Neural crest cell (in vitro differentiated cells): Measurements from ENCODE around the gene ZFP1. TPM values are rescaled to one million over a fixed set of nuclear protein-coding genes. Genes with fewer than 3 reads are reported as not detected.

ENCODE experiments used
- DNase-seq: peaks from one replicate; pipeline ENCODE4 v3.0.0; 2021; ENCODE audit warnings: low read depth, mixed read lengths, low spot score
- H3K27ac Mint-ChIP-seq: one replicate; pipeline ENCODE4 v1.8.0; 2021; ENCODE audit warnings: mild to moderate bottlenecking, mixed read lengths; ENCODE audit not compliant: unreplicated experiment
- H3K27me3 Mint-ChIP-seq: 2 replicates; pipeline ENCODE4 v1.8.0; 2021; ENCODE audit warnings: low read depth, mild to moderate bottlenecking, mixed read lengths
- H3K36me3 Mint-ChIP-seq: 2 replicates; pipeline ENCODE4 v1.8.0; 2021; ENCODE audit warnings: low read depth, mild to moderate bottlenecking, mixed read lengths
- H3K4me1 Mint-ChIP-seq: 2 replicates; pipeline ENCODE4 v1.8.0; 2021; ENCODE audit warnings: mixed read lengths
- H3K4me3 Mint-ChIP-seq: one replicate; pipeline ENCODE4 v1.8.0; 2021; ENCODE audit warnings: mild to moderate bottlenecking, mixed read lengths
- H3K9me3 Mint-ChIP-seq: 2 replicates; pipeline ENCODE4 v1.8.0; 2021; ENCODE audit warnings: mixed read lengths
- total RNA-seq: library from RNA; stranded (reverse); gene quantifications from 2 replicates; pipeline ENCODE4 v1.2.1, GENCODE V29; 2021
- TF ChIP-seq, protein P1 (sequence below): fragments of 200-600 bp; sonication (generic); conservative IDR thresholded peaks from 2 replicates; pipeline ENCODE4 v1.5.0; 2021; ENCODE audit warnings: antibody characterized with exemption, mild to moderate bottlenecking

Gene ZFP1
- total RNA-seq, 1 donor from 2014 or later = 22.9 TPM

DNA sequence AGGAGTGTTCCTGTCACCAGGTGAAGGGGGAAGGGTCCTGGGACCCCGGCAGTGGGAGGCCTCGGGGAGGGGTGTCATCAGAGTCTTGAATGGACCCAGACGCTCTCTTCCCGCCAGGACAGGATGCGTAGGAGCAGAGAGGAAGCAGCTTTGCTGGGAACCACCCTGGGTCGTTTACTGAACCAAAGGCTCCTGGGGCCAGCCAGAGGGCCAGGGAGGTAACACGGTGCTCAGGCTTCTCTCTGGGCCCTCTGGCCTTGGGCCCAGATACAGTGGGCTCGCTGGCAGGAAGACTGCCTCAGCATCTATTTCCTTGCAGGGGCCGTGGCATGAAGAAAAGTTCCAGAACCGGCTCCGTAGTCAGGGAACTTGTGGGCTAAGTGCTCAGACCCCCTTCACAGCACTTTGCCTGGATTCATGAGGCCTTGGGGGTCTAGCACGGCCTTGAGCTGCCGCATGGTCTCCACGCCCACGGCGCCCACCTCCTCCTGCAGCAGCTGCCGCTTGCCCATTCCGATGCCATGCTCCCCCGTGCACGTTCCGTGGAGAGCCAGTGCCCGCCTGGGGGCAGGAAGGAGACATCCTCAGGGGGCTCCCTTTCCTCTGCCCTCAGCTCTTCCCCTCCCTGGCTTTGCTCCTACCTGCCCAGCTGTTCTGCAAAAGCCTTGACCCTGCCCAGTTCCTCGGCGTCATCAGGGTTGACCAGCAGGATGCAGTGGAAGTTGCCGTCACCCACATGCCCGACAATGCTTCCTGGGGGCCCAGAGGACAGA lies 36.2 kb upstream of the ZFP1 start:
- no peak for DNase-seq
- Mint-ChIP-seq H3K4me3 (peak overlapping the region; percentile 56), H3K36me3 (no peaks in the 10 kb centered on the region), H3K27me3 (peaks cover 2% of the 10 kb centered on the region), H3K9me3 (peaks cover 3% of the 10 kb centered on the region), H3K27ac (peak overlapping the region; percentile 84), H3K4me1 (peaks cover 30% of the 10 kb centered on the region)
- TF ChIP-seq, protein P1, sequence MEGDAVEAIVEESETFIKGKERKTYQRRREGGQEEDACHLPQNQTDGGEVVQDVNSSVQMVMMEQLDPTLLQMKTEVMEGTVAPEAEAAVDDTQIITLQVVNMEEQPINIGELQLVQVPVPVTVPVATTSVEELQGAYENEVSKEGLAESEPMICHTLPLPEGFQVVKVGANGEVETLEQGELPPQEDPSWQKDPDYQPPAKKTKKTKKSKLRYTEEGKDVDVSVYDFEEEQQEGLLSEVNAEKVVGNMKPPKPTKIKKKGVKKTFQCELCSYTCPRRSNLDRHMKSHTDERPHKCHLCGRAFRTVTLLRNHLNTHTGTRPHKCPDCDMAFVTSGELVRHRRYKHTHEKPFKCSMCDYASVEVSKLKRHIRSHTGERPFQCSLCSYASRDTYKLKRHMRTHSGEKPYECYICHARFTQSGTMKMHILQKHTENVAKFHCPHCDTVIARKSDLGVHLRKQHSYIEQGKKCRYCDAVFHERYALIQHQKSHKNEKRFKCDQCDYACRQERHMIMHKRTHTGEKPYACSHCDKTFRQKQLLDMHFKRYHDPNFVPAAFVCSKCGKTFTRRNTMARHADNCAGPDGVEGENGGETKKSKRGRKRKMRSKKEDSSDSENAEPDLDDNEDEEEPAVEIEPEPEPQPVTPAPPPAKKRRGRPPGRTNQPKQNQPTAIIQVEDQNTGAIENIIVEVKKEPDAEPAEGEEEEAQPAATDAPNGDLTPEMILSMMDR = no peak

DNA sequence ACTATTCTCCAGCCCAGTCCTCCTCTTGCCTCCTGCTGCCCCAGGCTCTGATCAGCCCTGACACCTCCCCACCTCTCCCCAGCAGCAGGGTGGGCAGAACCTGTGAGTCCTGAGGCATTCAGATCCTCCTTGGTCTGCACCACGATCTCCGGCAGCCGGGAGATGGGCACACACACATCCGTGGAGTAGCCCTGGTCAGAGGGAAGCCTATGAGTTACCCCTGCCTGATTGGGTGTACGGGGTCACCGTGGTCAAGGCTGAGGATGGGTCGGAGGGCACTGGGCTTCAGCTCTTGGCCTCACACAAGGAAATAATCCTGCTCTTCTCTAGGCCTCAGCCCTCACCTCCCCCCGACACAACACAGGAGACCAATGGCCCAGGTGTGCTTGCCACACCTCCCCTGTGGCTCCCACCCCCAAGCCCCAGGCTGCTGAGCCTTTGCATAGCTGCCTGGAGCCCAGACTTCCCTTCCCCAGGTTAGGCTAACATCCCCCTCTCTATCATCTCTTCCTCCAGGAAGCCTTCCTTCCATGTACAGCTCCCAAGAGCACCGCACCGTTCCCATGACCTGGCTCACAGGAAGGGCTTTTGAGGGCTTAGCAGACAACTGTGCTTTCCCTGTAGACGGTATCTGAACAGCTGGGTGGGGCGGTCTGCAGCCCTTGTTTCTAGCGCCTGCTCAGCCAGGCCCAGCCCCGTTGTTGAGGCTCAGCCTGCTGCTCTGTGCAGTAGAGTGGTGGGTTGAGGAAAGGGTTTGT lies 35.4 kb upstream of the ZFP1 start:
- TF ChIP-seq, protein P1 = no peak
- H3K4me1 Mint-ChIP-seq = peaks cover 30% of the 10 kb centered on the region
- no peak for DNase-seq
- peaks cover 3% of the 10 kb centered on the region for H3K9me3 Mint-ChIP-seq
- peaks cover 2% of the 10 kb centered on the region for H3K27me3 Mint-ChIP-seq
- no peaks in the 10 kb centered on the region for H3K36me3 Mint-ChIP-seq
- H3K4me3 Mint-ChIP-seq = peak overlapping the region; percentile 15
- peak overlapping the region; percentile 84 for H3K27ac Mint-ChIP-seq

DNA sequence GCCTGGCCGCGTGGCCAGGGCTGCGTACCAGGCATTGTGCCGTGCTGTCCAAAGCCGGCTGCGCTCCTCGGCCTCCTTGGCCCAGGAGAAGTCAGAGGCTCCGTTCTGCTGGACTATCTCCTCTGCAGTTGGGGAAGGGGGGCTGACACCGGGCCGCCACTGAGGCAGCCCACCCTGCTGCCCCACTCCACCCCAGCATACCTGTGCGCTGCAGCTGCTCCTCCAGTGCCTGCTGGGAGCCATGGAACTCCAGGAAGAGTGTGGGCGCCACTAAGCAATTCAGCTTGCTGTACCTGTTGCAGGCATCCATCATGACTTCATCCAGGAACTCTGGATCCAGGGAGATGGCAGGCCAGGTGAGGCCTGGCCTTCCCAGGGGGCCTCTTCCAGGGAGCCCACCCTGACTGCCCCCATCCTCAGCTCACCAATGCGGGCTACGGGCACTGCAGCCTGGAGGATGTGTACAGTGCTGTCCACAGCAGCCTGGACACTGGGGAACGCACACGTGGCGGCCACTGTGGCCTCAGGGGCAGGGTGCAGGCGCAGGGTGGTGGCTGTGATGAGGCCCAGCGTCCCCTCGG lies 34.7 kb upstream of the ZFP1 start:
- peaks cover 30% of the 10 kb centered on the region for H3K4me1 Mint-ChIP-seq
- H3K9me3 Mint-ChIP-seq = peaks cover 3% of the 10 kb centered on the region
- DNase-seq = no peak
- H3K27ac Mint-ChIP-seq = peak overlapping the region; percentile 57
- H3K36me3 Mint-ChIP-seq = no peaks in the 10 kb centered on the region
- TF ChIP-seq, protein P1 = no peak
- H3K4me3 Mint-ChIP-seq = no peak overlapping the region
- H3K27me3 Mint-ChIP-seq = peaks cover 2% of the 10 kb centered on the region

DNA sequence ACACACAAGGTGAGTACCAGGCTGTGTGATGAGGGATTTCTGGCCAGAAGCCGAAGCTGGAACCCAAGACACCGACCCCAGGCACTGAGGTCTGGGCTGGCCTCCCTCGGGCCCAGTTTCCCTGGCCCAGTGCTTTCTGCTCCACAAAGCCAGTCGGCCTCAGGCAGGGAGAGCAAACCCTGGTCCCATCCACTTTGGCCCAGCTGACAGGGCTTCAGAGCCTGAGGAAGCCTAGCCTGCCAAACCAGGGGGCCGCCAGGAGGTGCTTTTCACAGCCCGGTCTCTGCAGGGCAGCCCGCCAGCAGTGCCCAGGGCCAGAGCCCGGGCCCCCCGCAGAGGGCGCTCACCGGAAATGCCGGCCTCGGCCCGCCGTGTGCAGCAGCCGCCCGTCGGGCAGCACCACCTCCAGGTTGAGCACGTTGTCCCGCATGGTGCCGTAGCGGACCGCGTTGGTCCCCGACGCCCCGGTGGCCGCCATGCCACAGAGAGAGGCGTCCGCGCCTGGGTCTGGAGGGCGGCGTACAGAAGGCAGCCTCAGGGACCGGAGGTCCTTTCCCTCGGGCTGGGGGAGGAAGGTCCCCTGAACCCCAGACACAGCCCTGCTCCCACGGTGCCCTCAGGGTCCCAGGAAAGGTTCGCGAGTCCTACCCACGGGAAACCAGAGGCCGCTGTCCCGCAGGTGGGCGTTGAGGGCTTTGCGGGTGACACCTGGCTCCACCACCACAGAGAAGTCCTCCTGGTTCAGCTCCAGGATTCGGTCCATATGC lies 34.0 kb upstream of the ZFP1 start:
- Mint-ChIP-seq H3K9me3 (peaks cover 3% of the 10 kb centered on the region), H3K27me3 (peaks cover 2% of the 10 kb centered on the region), H3K4me1 (peaks cover 29% of the 10 kb centered on the region), H3K36me3 (no peaks in the 10 kb centered on the region), H3K4me3 (no peak overlapping the region), H3K27ac (peak overlapping the region; percentile 57)
- no peak for DNase-seq
- TF ChIP-seq, protein P1 = no peak
